ENCODE results near the gene TTC16. TPM values are rescaled to one million over a fixed set of nuclear protein-coding genes. Genes with fewer than 3 reads are reported as not detected.
A peak's percentile ranks its signal among the peaks of the same experiment; 100 is the strongest.

The TTC16 gene
- total and polyA plus RNA-seq, 2 of the 8 experiments (the other 6 are each of a cell fraction or from before 2014, with no cell fraction given) = 0.03 TPM; not detected in 1

DNA sequence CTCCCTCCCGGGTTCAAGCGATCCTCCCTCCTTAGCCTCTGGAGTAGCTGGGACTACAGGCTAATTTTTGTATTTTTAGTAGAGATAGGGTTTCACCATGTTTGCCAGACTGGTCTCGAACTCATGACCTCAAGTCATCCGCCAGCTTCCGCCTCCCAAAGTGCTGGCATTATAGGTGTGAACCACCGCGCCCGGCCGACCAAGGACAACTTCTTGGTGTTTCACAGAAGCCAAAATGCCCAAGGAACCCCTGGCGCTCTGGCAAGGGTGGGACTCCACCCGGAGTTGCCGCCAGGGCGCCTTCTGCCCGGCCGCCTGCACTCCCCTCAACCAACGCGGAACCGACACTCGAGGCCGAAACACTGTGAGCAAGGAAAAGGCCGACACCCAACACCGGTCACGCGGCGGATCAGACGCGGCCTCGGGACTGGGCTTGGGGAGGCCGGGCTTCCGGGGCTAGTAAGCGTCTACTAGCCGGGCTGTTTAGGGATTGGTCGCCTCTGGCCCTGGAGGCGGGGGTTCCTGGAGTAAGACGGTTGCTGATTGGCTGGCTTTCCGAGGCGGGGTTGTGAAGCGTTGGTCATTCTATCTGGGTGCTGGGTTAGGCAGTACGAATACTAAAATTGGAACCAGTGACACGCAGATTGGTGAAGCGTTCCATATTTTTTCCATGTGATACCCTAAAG, 16.8 kb upstream of the TTC16 start (continued):
- TF ChIP-seq TCF12 (IDR thresholded peaks at IDR 0.05; ENCODE audit: low read depth, low read length) (no peak), CBX8 (IDR thresholded peaks at IDR 0.05; ENCODE audit: borderline replicate concordance, low read depth, low read length) (no peak), CHD1 (IDR thresholded peaks at IDR 0.05; ENCODE audit: low read depth, low read length) (no peak), CREB1 (IDR thresholded peaks at IDR 0.05) (peak; percentile 63), POLR2A (IDR thresholded peaks at IDR 0.05; ENCODE audit: control extremely low read depth in 1 of 2, low read depth in 2 of 2, low read length in 2 of 2) (peak in 1 of 2 experiments; percentile 68; a peak in 2 of 3 replicates), BACH1 (IDR thresholded peaks at IDR 0.05; ENCODE audit: low read length) (peak; percentile 75), SP4 (IDR thresholded peaks at IDR 0.05; ENCODE audit: low read length) (peak; percentile 51; the same call in 1 of the 2 replicates), JUN (IDR thresholded peaks at IDR 0.05; ENCODE audit: low read depth, low read length) (no peak), TAF1 (IDR thresholded peaks at IDR 0.05; ENCODE audit: low read depth, low read length) (0 out of 2 replicates have a peak, but pooled peaks have one; percentile 42), TEAD4 (IDR thresholded peaks at IDR 0.05; ENCODE audit: low read depth, low read length) (no peak), SIX5 (IDR thresholded peaks at IDR 0.05; ENCODE audit: low read depth, low read length) (no peak), POLR2AphosphoS5 (IDR thresholded peaks at IDR 0.05; ENCODE audit: low read depth, low read length) (peak; percentile 73), KDM4A (IDR thresholded peaks at IDR 0.05; ENCODE audit: low read depth, low read length, severe bottlenecking) (peak; percentile 66), PHF8 (conservative IDR thresholded peaks at IDR 0.05; ENCODE audit: low read depth, low read length) (peak; percentile 65), BCL11A (IDR thresholded peaks at IDR 0.05; ENCODE audit: low read depth in 2 of 2, low read length in 2 of 2) (no peak), CEBPB (IDR thresholded peaks at IDR 0.05; ENCODE audit: low read depth, low read length) (no peak), TBP (IDR thresholded peaks at IDR 0.05; ENCODE audit: low read depth, low read length) (peak; percentile 55; the same call in 1 of the 2 replicates), EZH2 (IDR thresholded peaks at IDR 0.05; ENCODE audit: low read depth, low read length, severe bottlenecking) (no peak), POU5F1 (IDR thresholded peaks at IDR 0.05; ENCODE audit: low read depth, low read length) (no peak), ASH2L (IDR thresholded peaks at IDR 0.05; ENCODE audit: low read length) (peak; percentile 66), SP2 (IDR thresholded peaks at IDR 0.05; ENCODE audit: low read length) (peak; percentile 51), SP1 (IDR thresholded peaks at IDR 0.05; ENCODE audit: low read depth, low read length) (peak; percentile 88), CHD2 (IDR thresholded peaks at IDR 0.05; ENCODE audit: low read length) (peak; percentile 55; the same call in 1 of the 2 replicates)
- TF ChIP-seq, protein P1, sequence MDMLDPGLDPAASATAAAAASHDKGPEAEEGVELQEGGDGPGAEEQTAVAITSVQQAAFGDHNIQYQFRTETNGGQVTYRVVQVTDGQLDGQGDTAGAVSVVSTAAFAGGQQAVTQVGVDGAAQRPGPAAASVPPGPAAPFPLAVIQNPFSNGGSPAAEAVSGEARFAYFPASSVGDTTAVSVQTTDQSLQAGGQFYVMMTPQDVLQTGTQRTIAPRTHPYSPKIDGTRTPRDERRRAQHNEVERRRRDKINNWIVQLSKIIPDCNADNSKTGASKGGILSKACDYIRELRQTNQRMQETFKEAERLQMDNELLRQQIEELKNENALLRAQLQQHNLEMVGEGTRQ (IDR thresholded peaks at IDR 0.05; ENCODE audit: low read length) = 0 out of 2 replicates have a peak, but pooled peaks have one; percentile 28
- TF ChIP-seq, protein P2, sequence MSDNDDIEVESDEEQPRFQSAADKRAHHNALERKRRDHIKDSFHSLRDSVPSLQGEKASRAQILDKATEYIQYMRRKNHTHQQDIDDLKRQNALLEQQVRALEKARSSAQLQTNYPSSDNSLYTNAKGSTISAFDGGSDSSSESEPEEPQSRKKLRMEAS (IDR thresholded peaks at IDR 0.05) = peak; percentile 95
- TF ChIP-seq, protein P3, sequence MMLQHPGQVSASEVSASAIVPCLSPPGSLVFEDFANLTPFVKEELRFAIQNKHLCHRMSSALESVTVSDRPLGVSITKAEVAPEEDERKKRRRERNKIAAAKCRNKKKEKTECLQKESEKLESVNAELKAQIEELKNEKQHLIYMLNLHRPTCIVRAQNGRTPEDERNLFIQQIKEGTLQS (IDR thresholded peaks at IDR 0.05; ENCODE audit: insufficient read depth, low read depth, low read length) = no peak
